ENCODE measurements around the gene HMCN2.

DNA sequence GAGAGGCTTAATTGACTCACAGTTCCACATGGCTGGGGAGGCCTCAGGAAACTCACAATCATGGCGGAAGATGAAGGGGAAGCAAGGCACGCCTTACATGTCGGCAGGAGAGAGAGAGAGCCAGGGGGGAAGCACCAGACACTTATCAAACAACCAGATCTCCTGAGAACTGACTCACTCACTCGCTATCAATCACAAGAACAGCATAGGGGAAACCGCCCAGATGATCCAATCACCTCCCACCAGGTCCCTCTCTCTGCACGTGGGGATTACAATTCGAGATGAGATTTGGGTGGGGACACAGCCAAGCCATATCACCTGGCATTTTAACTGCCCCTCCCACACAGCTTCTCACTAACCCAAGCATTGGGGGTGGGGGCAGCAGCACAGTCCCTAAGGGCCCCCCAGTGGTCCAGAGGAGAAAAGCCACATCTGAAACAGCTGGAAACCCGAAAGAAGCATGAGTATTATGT lies 103.1 kb downstream of the HMCN2 start:
- TF ChIP-seq POLR2A (IDR thresholded peaks at IDR 0.05; ENCODE audit: low read depth) (no peak), POLR2AphosphoS5 (IDR thresholded peaks at IDR 0.05) (no peak), EP300 (IDR thresholded peaks at IDR 0.05) (no peak)
- TF ChIP-seq, protein P1, sequence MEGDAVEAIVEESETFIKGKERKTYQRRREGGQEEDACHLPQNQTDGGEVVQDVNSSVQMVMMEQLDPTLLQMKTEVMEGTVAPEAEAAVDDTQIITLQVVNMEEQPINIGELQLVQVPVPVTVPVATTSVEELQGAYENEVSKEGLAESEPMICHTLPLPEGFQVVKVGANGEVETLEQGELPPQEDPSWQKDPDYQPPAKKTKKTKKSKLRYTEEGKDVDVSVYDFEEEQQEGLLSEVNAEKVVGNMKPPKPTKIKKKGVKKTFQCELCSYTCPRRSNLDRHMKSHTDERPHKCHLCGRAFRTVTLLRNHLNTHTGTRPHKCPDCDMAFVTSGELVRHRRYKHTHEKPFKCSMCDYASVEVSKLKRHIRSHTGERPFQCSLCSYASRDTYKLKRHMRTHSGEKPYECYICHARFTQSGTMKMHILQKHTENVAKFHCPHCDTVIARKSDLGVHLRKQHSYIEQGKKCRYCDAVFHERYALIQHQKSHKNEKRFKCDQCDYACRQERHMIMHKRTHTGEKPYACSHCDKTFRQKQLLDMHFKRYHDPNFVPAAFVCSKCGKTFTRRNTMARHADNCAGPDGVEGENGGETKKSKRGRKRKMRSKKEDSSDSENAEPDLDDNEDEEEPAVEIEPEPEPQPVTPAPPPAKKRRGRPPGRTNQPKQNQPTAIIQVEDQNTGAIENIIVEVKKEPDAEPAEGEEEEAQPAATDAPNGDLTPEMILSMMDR (IDR thresholded peaks at IDR 0.05): no peak

Measured in esophagus muscularis mucosa (tissue), 4 donors.